Peyer's patch (tissue), 4 donors: ENCODE results near the gene CUL2.

ENCODE experiments used
- POLR2A ChIP-seq, 2 donors: fragments of 450-650 bp; IDR thresholded peaks; one replicate each; pipeline ENCODE4 v1.5.1; 2017; ENCODE audit warnings: antibody characterized with exemption in 2 of 2, mild to moderate bottlenecking in 2 of 2, moderate library complexity in 2 of 2
- TF ChIP-seq, protein P1 (sequence below), 6 experiments: fragments of 450-650 bp in 4 of 6; fragments of 200-600 bp in 2 of 6; sonication (generic) in 1 of 6; IDR thresholded peaks; one replicate each; pipeline ENCODE4 v1.5.1; 2017 to 2019; ENCODE audit warnings: antibody characterized with exemption in 6 of 6, mild to moderate bottlenecking in 3 of 6, moderate library complexity in 1 of 6

- TF ChIP-seq POLR2A (IDR thresholded peaks at IDR 0.05) = no peak
- TF ChIP-seq, protein P1, sequence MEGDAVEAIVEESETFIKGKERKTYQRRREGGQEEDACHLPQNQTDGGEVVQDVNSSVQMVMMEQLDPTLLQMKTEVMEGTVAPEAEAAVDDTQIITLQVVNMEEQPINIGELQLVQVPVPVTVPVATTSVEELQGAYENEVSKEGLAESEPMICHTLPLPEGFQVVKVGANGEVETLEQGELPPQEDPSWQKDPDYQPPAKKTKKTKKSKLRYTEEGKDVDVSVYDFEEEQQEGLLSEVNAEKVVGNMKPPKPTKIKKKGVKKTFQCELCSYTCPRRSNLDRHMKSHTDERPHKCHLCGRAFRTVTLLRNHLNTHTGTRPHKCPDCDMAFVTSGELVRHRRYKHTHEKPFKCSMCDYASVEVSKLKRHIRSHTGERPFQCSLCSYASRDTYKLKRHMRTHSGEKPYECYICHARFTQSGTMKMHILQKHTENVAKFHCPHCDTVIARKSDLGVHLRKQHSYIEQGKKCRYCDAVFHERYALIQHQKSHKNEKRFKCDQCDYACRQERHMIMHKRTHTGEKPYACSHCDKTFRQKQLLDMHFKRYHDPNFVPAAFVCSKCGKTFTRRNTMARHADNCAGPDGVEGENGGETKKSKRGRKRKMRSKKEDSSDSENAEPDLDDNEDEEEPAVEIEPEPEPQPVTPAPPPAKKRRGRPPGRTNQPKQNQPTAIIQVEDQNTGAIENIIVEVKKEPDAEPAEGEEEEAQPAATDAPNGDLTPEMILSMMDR (IDR thresholded peaks at IDR 0.05) = no peak
Measured at GRCh38 chr10:35040760-35041501, 49.2 kb downstream of the CUL2 start.
